HEK293 (cell line): ENCODE data around the gene FOXM1.

ENCODE experiments used
- CTCF ChIP-seq: fragments of 450-650 bp; formaldehyde crosslinking; IDR thresholded peaks from 2 replicates; pipeline ENCODE4 v1.5.1; 2016; ENCODE audit warnings: missing biosample characterization, missing genetic modification characterization
- SETDB1 ChIP-seq: IDR thresholded peaks from one replicate; pipeline ENCODE4 v1.6.1; 2017; ENCODE audit warnings: mild to moderate bottlenecking, low read length, moderate library complexity, mixed read lengths; ENCODE audit not compliant: insufficient read length
- ZNF629 ChIP-seq: fragments of 450-650 bp; formaldehyde crosslinking; IDR thresholded peaks from 2 replicates; pipeline ENCODE4 v1.5.1; 2017; ENCODE audit warnings: missing biosample characterization, missing genetic modification characterization
- ZNF768 ChIP-seq: fragments of 450-650 bp; formaldehyde crosslinking; IDR thresholded peaks from 2 replicates; pipeline ENCODE4 v1.5.1; 2018; ENCODE audit warnings: missing biosample characterization, mild to moderate bottlenecking, missing genetic modification characterization

- TF ChIP-seq ZNF629 (tag by site-specific recombination) (no peak), SETDB1 (no peak), ZNF768 (tag by site-specific recombination) (no peak), CTCF (tag by site-specific recombination) (no peak)
Observed at GRCh38 chr12:2924019-2924418, 47.0 kb upstream of the FOXM1 start.
